ENCODE measurements around the gene TMC6. TPM values are rescaled to one million over a fixed set of nuclear protein-coding genes. Genes with fewer than 3 reads are reported as not detected.

Gene TMC6
- total and polyA plus RNA-seq, 2 of the 13 experiments (the other 11 are each of a cell fraction or from before 2014, with no cell fraction given): 48.4 to 99.1 TPM

DNA sequence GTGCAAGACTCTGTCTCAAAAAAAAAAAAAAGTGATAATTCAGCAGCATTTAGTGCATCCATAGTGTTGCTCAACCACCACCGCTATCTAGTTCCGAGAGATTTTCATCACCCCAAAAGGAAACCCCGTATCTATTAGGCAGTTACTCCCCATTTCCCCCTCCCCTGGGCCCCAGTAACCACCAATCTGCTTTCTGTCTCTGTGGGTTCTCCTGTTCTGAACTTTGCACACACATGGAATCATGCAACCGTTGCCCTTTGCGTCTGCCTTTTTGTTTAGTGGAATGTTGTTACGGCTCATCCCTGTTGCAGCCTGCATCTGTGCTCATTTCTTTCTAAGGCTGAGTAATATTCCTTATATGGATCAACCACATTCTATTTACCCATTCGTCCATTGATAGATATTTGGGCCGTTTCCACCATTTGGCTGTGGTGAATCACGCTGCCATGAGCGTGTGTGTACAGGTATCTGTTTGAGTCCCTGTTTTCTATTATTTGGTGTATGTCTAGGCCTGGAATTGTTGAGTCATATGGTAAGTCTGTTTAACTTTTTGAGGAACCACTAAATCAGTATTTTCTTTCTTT, 31.1 kb upstream of the TMC6 start (continued):
- TF ChIP-seq, protein P1, sequence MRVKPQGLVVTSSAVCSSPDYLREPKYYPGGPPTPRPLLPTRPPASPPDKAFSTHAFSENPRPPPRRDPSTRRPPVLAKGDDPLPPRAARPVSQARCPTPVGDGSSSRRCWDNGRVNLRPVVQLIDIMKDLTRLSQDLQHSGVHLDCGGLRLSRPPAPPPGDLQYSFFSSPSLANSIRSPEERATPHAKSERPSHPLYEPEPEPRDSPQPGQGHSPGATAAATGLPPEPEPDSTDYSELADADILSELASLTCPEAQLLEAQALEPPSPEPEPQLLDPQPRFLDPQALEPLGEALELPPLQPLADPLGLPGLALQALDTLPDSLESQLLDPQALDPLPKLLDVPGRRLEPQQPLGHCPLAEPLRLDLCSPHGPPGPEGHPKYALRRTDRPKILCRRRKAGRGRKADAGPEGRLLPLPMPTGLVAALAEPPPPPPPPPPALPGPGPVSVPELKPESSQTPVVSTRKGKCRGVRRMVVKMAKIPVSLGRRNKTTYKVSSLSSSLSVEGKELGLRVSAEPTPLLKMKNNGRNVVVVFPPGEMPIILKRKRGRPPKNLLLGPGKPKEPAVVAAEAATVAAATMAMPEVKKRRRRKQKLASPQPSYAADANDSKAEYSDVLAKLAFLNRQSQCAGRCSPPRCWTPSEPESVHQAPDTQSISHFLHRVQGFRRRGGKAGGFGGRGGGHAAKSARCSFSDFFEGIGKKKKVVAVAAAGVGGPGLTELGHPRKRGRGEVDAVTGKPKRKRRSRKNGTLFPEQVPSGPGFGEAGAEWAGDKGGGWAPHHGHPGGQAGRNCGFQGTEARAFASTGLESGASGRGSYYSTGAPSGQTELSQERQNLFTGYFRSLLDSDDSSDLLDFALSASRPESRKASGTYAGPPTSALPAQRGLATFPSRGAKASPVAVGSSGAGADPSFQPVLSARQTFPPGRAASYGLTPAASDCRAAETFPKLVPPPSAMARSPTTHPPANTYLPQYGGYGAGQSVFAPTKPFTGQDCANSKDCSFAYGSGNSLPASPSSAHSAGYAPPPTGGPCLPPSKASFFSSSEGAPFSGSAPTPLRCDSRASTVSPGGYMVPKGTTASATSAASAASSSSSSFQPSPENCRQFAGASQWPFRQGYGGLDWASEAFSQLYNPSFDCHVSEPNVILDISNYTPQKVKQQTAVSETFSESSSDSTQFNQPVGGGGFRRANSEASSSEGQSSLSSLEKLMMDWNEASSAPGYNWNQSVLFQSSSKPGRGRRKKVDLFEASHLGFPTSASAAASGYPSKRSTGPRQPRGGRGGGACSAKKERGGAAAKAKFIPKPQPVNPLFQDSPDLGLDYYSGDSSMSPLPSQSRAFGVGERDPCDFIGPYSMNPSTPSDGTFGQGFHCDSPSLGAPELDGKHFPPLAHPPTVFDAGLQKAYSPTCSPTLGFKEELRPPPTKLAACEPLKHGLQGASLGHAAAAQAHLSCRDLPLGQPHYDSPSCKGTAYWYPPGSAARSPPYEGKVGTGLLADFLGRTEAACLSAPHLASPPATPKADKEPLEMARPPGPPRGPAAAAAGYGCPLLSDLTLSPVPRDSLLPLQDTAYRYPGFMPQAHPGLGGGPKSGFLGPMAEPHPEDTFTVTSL (CRISPR knock-in tag; IDR thresholded peaks at IDR 0.05; ENCODE audit: borderline replicate concordance): peak; percentile 34; the same call in 1 of the 2 replicates
- TF ChIP-seq ELF3 (CRISPR knock-in tag; IDR thresholded peaks at IDR 0.05): peak; percentile 52; the same call in 1 of the 2 replicates
- TF ChIP-seq, protein P2, sequence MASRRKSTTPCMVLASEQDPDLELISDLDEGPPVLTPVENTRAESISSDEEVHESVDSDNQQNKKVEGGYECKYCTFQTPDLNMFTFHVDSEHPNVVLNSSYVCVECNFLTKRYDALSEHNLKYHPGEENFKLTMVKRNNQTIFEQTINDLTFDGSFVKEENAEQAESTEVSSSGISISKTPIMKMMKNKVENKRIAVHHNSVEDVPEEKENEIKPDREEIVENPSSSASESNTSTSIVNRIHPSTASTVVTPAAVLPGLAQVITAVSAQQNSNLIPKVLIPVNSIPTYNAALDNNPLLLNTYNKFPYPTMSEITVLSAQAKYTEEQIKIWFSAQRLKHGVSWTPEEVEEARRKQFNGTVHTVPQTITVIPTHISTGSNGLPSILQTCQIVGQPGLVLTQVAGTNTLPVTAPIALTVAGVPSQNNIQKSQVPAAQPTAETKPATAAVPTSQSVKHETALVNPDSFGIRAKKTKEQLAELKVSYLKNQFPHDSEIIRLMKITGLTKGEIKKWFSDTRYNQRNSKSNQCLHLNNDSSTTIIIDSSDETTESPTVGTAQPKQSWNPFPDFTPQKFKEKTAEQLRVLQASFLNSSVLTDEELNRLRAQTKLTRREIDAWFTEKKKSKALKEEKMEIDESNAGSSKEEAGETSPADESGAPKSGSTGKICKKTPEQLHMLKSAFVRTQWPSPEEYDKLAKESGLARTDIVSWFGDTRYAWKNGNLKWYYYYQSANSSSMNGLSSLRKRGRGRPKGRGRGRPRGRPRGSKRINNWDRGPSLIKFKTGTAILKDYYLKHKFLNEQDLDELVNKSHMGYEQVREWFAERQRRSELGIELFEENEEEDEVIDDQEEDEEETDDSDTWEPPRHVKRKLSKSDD (CRISPR knock-in tag; IDR thresholded peaks at IDR 0.05; ENCODE audit: low read depth): no peak

Data from HepG2 (cell line).